Raji (cell line): ENCODE data around the gene KIRREL3.

Experiments used
- POLR2A ChIP-seq: IDR thresholded peaks from 2 replicates; pipeline ENCODE4 v1.6.1; 2011; ENCODE audit warnings: low read depth, low read length, control low read depth; ENCODE audit not compliant: insufficient read depth

The KIRREL3 gene

DNA sequence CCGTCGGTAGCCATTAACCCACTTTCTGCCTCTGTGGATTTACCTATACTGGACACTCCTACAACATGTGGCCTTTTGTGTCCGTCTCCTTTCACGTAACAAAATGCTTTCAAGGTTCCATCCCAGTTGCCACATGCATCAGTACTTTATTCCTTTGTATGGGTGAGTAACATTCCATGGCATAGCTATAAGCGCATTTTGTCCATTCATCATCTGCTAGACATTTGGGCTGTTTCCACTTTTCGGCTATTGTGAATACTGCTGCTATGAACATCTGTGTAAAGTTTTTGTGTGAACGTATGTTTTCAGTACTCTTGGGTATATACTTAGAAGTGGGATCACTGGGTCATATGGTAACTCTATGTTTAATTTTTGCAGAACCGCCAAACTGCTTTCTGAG is 387.9 kb downstream of the KIRREL3 start:
- no peak for TF ChIP-seq POLR2A

DNA sequence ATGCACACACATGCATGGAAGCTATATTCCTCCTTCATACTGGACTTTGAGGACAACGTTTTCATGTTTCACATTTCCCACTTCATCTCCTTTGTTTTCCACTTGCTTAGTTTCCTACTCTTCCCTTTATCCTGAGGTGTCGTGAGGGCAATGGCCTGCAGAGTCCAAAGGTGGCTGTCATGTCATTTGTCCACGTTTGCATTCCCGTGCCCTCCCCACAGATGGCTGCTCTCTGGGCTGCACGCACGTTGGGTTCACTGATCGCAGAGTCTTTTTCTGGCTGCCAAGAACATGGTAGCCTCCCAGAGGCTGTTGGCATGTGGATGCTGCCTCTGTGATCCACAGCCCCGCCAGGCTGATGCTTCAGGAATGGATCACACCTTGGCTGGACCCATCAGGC is 389.1 kb downstream of the KIRREL3 start:
- no peak for TF ChIP-seq POLR2A

DNA sequence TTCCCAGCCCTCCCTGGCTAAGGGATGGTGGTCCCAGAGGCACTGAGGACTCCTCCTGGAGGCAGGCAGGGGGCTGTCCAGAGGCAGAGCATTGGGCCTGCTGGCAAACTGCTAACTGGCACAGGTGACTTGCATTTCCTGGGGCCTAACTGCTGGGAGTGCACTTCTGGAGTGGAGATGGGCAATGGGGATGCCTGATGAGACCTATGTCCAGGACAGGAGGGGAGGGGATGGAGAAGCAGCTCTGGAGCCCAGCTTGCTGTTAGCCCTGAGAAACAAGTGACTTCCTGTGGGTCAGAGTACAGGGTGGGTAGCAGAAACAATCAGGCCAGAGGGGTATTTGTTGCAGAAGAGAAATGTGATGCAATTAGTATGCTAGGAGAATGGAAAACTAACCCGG is 391.9 kb downstream of the KIRREL3 start:
- no peak for TF ChIP-seq POLR2A

DNA sequence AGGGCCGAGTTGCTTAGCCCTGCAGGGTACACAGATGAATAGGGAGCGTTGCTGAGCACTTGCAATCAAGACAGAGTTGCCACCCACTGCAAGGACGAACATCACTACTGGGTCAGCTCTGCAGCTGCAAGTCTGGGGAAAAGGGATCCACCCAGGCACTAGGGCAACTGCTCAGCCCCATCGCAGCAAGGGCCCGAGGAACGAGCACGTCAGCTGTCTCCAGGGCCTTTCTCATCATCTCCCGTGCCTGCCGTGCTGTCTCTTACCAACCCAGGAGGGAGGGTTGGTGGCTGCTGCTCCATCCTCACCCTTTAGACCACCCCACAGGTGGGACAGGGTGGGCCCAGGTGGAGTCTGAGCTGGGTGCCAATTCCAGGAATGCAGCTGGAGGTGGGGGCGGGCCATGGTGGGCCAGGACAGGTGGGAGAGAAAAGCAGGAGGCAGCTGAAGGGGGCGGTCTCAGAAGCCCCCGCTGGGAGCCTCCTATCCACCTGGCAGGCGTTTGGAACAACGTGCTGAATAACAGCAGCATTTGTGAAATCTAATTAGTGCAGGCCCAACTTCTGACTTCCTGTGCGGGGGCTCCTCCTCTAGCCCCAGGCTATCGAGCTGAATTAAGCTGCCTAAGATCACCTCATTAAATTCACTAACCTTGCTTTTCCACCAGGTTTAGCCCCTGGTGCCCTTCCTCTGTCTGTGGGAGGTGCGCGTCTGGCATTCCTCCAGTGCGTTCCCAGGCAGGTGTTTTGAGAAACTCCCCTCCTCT is 392.6 kb downstream of the KIRREL3 start:
- no peak for TF ChIP-seq POLR2A

DNA sequence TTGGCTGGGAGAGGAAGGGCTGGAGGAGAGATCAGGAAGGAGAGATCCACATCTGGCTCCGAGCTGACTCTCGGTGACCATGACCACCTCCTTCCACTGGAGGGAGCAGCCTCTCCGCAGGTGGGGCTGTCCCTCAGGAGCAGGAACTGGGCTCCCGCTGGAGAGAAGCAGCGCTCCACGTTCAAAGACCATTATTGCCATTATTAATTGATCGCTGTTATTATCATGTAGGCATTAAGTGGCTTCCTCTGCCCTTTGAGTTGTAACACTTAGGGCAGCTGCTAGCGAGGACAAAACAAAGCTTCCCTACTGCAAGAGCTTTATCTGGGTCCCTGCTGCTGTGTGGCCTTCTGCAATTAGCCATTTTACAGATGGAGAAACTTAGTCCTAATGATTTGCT is 393.2 kb downstream of the KIRREL3 start:
- no peak for TF ChIP-seq POLR2A

DNA sequence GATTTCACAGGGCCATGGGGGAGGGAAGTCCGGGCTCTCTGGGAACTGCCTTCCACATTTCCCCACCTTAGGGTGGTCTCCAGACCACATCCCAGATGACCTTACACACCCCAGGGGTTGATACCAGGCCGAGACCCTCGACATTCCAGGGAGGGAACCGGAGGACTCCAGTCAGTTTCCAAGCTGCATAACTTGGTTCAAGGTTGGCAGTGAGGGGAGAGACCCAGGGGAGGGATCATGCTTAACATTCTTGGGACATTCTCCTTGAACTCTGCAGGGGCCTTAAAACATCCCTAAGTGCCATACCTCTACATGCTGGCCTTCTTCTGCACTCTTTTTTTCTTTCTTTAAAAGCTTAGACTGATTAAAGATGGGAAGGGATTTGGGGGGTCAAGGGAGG is 394.1 kb downstream of the KIRREL3 start:
- no peak for TF ChIP-seq POLR2A

DNA sequence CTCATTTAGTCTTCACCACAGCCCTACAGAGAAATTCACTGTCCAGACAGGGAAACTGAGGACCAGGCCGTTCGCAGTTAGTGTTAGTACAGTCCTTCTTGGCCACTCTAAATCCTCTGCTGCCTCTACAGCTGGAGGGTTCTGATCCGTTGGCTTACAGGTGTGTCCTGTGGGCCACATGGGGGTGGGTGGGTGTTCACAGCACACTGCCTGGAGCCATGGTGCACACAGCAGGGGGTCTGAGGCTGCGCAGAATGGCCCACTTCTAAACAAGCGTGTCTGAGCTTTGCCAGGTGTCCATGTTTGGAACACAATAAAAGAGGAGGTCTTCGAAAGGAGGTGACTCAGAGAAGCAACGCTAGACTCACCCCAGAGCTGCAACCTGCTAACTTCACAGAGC is 396.1 kb downstream of the KIRREL3 start:
- TF ChIP-seq POLR2A = no peak

DNA sequence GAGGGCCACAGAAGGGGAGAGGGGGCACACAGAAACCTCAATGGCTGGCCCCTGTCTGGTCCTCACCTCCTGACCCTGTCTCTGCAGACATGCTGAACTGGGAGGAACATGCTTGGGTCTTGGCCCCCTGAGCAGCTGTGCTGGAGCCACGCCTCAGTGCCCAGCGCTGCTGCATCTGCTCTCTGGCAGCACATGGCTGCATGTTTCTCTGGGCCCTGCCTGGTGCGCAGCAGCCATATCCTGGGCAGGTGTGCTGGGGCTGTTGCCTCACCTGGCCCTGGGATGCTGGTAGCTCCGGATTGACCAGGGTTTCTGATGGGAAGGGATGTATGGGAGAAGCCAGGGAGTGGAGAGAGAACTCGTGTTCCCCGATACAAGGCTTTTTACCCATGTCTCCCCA is 397.1 kb downstream of the KIRREL3 start:
- no peak for TF ChIP-seq POLR2A

DNA sequence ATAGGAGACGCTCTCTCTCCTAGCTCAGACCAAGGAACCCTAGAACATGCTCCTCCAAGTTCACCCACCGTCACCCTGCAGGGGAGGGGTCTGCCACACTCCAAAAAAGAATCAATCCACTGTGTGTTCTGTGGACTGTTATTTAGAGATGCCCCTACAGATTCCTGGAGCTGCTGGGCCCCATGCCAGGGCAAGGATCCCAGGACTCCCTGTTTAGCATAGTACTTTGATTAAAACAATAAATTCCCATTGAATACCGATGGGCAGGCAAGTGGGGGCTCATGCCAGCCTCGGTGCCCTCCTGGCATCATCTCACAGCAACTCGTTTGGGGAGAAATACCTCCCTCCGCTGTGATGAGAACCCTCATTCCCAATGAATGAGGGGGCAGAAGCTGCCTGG is 397.6 kb downstream of the KIRREL3 start:
- TF ChIP-seq POLR2A = no peak

DNA sequence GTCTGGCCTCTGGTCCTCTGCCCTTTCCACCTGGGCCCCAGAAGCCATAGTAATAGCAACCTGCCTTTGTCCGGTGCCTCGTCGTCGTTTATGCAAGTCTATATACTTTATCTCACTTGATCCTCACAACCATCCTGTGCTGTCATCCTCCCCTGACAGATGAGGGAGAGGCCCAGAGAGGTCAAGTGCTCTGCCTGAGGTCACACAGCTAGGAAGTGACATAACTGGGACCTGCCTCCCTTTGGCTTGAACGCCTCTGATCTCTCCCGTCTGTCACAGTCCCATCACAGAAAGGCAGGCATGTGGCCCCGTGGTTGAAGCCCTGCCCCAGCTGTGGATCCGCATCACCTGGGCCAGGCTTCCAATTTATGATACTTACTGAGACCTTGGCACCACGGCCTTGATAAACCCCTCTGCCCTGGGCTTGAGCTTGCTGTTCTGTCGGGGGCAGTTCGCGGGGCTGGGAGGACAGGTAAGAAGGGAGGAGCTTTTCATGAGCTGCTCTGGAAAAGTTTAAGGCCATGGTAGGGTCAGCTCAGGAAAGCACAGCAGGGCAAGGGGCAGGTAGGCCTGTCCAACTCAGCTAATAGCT is 398.1 kb downstream of the KIRREL3 start:
- no peak for TF ChIP-seq POLR2A

DNA sequence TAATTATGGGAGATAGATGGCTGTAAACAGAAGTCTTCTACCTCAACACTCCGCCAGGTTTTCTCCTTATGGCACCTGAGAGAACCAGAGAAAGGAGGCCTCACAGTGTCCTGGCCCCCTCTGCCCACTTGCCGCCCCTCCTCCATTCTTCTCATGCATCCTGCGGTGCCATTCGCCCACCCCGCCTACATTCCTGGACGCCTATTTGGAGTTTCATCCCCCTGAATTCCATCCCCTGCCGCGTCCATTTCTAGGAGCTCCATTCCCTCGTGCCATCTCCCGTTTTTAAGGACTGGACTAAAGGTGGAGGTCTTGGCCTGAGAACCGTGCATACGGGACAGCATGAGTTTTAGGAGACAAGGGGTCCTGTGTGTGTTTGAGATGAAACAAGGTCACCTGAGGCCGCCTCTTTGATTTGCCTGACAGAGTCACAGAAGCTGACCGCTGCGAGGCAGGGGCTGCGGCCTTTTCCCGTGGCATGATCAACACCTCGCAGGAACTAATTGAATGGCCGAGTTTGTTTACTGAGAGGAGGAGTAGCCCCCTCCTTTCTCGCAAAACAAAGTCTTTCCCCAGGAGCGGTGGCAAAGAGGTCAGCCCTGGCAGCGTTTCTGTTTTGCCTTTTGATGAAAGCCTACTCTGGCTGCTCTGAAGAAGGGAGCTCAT is 398.9 kb downstream of the KIRREL3 start:
- TF ChIP-seq POLR2A = no peak

DNA sequence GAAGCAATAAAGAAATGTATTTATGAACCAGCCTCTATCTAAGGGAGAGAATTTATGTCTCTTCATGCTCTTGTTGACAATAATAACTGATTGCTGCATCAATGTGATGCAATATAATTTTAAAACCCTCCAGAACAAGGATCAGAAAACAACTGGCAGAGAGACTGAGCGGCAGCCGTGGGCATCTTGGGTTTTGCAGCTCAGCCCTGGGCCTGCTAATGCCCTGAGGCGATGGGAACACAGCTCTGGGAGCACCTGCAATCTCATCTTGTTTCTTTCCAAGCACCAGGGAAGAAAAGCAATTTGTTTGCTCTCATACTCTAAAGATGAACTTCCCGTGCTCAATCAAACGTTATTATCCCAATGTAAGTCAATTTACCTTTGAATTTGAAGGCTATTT is 399.4 kb downstream of the KIRREL3 start:
- TF ChIP-seq POLR2A = no peak

DNA sequence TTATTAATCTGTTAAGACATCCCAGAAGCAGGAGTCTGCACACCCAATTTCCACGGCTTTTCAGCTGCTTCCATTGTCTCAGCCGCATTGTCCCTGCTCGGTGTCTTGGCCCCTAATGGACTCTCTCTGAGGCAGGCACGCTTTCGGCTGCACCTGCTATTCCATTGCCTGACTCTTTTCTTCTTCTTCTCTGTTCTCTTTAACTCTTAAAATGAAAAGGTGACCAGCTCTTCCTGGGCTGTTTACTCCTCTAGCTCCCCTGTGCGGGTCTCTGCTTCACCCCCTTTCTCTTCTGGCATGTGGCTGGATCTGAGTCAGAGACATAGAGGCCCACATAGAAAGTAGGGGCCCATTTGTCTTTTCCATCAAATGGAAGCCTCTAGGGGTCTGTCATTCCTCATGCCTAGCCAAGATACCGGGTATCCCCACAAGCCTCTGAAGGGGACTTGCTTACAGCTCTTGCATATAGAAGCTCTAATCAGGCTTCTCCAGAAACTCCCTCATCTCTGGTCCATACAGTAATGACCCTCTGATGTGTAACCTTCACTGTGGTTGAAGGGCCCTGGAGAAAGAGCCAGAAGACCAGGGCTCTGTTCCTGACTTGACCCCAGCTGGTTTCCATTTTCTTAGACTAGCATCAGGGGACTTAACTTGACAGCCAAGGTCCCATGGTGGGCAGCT is 401.2 kb downstream of the KIRREL3 start:
- TF ChIP-seq POLR2A = no peak

DNA sequence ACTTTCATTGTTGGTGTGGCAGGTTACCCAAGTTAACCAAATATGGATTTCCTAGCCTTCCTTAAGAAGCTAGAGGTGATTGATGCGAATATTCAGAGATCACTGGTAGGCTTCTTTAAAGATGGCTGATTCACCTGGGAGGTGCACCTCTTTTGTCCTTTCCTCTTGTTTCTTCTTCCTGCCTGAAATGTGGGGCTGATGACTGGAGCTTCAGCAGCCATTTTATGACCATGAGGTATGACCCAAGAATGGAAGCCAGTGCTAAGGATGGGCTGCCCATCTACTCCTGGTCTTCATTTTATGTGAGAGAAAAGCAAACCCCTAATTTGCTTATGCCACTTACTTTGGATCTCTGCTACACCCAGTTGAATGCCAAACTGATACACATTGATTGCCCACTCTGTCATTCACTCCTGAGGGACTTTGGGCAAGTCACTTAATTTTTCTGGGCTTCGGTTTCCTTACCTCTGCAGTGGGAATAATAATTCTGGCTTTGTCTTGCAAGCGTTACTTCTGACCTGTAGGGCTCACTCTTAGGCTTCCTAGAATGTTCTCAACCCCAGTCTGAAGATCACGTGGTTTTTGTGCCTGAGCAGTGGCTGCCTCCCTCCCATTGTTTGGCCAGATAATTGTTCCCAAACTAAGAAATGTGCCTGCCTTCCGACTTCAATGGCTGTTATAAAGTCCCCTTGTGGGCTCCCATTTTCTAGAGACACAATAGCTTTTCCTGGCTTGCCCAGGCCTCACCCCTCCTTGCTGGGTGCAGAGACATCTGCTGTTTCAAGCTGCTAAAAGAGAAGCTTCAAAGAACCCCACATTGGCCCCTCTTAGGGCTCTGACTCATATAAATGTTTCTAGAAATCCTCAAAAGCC is 402.0 kb downstream of the KIRREL3 start:
- no peak for TF ChIP-seq POLR2A

DNA sequence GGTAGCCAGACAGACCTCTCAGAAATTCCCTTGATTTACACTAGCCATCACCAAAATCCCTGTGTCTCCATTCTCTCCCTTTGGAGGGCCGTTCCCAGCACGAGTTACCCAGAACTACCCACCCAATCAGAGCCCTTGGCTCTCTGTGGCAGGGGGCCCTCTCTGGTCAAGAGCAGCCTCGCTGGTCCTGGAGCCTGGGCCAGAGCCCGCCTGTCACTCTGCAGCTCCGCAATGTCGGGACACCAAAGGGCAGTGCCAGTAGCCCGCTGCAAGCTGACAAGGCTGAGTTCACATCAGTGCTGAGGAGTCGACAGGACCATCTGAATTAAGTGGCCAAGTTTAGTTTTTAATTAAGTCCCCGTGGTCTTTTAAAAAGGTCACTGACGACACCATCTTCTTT is 403.5 kb downstream of the KIRREL3 start:
- TF ChIP-seq POLR2A = no peak
